Measurements from ENCODE around the gene ANKRD26.

ANKRD26 gene

DNA sequence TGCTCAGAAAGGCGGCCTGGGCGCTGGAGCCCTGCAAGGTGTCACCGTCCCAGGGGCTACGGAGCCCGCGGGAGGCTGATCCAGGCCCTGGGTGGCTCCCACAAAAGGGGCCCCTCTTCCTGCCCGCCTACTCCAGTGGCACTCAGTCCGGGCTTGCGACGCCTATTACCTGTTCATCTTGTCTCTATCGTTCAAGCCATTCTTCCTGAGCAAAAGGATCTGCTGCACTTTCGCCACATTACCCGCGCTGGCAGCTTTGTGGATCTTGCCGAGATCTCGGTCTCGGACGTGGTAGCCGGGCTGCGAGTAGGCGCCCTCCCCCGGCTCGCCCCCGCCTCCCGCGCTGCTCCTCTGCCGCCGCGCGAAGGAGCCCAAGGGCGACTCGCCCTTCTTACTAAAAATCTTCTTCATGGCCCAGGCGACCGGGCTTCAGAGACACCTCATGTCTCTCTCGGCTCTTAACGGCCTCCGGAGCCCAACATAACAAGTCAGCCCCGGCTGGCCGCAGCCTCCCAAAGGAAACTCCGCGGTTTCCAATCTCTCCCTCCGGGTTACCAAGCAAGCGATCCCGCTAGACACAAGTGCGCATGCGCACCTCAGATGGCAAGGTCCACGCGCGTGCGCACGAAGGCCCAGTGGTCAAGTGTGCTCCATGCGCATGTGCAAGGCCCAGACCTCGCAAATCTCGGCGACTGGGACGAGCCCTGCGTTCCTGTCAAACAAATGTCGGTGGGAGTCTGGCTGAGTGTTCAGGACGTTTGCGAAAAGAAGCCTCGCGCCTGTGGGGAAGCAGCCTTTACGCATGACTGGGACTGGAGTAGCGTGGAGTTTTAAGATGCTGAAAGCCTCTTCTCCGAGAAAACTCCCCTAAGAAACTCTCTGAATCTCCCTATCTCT is at the start of gene ANKRD26:
Gene ANKRD26, minus strand, starts transcription at position 579 of the 897 bp plus-strand sequence. Its CDS starts 168 bp downstream, at position 411.
- peak within 1 kb of the TSS; percentile 84 for H3K27ac ChIP-seq
- TF ChIP-seq CTCF (conservative IDR thresholded peaks at IDR 0.05), result peak; percentile 29
- TF ChIP-seq ZFX (IDR thresholded peaks at IDR 0.05), result peak; percentile 35; the same call in 1 of the 2 replicates

GRCh38 chr10:27147701-27148100 is 47.4 kb upstream of the ANKRD26 start:
- no peak overlapping the region for H3K27ac ChIP-seq
- TF ChIP-seq CTCF (conservative IDR thresholded peaks at IDR 0.05), result no peak
- TF ChIP-seq ZFX (IDR thresholded peaks at IDR 0.05), result no peak

DNA sequence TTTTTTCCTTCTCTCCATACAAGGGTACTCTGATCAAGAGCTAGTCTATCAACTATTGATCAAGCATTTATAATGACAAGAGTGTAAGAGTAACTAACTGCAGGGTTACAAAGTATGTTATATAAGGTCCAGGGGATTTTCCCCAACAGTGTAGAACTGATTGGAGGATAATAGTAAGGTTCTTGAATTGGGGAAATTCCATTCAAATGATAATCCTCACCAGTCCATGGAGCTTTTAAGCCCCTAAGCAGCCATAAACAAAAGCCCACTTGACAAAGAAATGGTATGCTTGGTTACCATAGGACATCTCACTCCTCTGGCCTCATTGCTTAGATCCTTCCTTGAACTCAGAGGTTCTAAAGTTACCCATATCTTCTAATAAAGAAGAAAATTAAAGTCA is 45.6 kb upstream of the ANKRD26 start:
- TF ChIP-seq CTCF (conservative IDR thresholded peaks at IDR 0.05) (no peak), ZFX (IDR thresholded peaks at IDR 0.05) (no peak)
- no peak overlapping the region for H3K27ac ChIP-seq

- TF ChIP-seq ZFX (IDR thresholded peaks at IDR 0.05), result no peak
- no peak for TF ChIP-seq CTCF (conservative IDR thresholded peaks at IDR 0.05)
Measured at GRCh38 chr10:27143686-27144085, 43.4 kb upstream of the ANKRD26 start.

DNA sequence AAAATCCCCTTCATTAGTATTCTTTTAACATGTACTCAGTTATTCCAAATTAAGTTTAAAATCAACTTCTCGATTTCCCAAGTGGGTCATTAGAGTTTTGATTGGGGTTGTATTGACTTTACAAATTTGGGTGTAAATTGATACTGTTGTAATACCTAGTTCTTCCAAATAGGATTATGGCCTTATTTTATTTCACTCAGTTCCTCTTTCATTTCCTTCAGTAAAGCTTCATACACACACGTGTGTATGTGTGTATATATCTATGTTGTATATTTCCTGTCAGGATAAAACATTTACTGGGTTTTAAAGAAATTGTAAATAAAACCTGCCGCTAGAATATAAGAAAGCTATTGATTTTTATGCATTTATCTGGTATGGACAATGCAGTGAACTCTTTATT is 38.0 kb upstream of the ANKRD26 start:
- no peak overlapping the region for H3K27ac ChIP-seq
- TF ChIP-seq ZFX (IDR thresholded peaks at IDR 0.05) (no peak), CTCF (conservative IDR thresholded peaks at IDR 0.05) (no peak)

More at GRCh38 chr10:27143686-27144085, 43.4 kb upstream of the ANKRD26 start:
- no peak overlapping the region for H3K27ac ChIP-seq

GRCh38 chr10:27134371-27134770 is 34.1 kb upstream of the ANKRD26 start:
- TF ChIP-seq ZFX (IDR thresholded peaks at IDR 0.05), result no peak
- TF ChIP-seq CTCF (conservative IDR thresholded peaks at IDR 0.05), result no peak
- H3K27ac ChIP-seq, result no peak overlapping the region

- TF ChIP-seq CTCF (conservative IDR thresholded peaks at IDR 0.05) (no peak), ZFX (IDR thresholded peaks at IDR 0.05) (no peak)
- no peak overlapping the region for H3K27ac ChIP-seq
Measured at GRCh38 chr10:27108165-27108564, 7.9 kb upstream of the ANKRD26 start.

Data from C4-2B (cell line).